T-helper 1 cell treated with Interleukin-12 subunit alpha and Interleukin-12 subunit beta and Interleukin-4 antibody, amounts not matched to agents 30 ng/mL and 1 ng/mL, for 36 hours (primary cell): ENCODE data around the gene HRCT1. TPM values are rescaled to one million over a fixed set of nuclear protein-coding genes. Genes with fewer than 3 reads are reported as not detected.

Experiments used
- intact Hi-C: fragments of 100-400 bp; cut with micrococcal nuclease; formaldehyde crosslinking; loops from one replicate; pipeline ENCODE4 v1.15.1; 2024
- total RNA-seq: library from RNA; stranded (reverse); gene quantifications from 2 replicates; pipeline ENCODE4 v1.2.3, GENCODE V29; 2022

HRCT1 gene
- total RNA-seq, 1 donor from 2014 or later = not detected

DNA sequence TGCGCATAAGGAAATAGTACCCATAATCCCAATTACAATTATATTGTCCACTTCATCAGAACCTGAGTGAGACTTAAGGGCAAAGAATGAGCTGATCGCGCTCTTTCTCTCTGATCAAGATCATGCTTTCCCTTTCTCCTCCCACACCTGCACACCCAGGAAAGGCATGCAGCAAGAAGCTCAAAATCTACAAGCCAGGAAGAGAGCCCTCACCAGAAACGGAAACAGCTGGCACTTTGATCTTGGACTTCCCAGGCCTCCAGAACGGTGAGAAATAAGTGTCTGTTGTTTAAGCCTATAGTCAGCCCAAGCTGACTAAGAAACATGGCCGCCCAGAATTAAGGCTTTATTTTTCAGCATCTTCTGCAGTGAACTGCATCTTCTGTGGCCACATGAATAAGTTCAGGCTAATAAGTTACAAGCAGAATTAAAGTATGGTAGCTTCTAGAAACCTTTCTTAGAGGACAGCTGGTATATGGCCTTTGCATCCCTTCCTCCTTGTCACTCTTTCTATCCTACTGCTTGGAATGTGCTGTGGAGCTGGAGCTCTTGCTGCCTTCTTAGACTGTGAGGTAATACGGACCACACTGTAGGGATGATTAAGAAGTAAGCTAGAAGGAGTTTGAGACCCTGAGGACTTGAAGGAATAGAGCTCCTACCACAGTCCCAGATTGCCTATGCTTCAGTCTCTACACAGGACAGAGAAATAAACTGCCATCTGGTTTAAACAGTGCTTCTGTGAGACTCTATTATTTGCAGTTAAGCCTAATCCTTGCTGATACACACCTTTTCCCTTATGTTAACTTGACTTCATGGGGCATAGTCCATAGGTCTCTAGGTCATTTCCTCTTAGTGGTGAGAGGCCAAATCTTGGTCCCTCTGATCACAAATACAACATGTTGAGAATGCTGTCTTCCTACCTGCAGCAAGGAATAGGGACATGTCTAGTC lies 34.7 kb downstream of the HRCT1 start:
- intact Hi-C loops = no loop called here

- intact Hi-C loops = no loop called here
Observed at GRCh38 chr9:35942286-35942685, 36.3 kb downstream of the HRCT1 start.

DNA sequence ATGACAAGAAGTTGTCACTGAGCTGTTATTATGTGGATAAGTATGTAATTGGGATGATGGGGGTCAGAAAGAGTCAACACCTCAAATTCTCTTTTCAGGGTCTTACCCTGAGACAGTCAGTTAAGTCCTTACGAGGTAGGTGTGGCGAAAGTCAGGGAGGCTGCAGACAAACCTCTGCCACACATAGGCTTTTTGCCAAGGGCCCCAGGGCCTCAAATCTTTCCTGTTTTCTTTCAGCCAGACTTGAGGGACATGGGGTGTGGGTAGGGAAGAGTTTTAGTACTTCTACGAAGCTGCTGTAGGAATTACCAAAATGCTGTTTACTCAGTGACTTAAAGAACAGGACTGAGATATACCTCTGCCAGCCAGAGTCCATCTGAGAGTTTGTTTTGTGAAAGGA lies 38.2 kb downstream of the HRCT1 start:
- intact Hi-C loops = no loop called here

- intact Hi-C loops = loop anchor here (1.0 kb wide), 1 partner anchor 42 kb away; no protein-coding TSS in a partner anchor
Observed at GRCh38 chr9:35944841-35945240, 38.8 kb downstream of the HRCT1 start.

DNA sequence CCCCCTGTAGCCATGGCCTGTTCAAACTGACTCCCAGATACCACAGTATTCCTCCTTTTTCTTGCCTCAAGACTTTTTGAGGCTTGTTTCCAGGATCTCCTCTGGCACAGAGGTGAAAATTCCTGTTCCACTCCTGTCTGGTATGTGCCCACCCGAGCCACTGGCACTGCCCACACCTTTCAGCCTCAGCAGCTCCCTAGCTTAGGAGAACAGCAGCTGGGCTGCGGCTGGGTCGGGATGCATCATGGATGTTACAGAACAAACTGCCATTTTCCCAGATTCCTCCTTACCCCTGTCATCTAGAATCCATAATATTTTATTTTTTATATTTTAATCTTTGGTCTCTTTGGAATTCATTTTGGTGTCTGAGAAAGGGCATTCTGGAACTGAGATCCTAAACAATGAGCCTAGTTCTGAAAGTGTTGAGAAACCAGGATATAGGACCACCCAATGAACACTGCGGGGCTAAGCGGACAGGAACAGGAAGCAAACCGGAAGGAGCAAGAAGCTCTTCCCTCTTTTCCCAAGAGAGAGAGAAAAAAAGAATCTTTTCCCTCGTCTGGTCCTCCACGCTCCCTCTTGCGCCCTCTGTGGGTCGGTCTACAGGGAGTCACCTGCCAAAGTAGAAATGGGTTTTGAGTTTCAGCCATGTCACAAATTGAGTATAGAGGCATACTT lies 39.5 kb downstream of the HRCT1 start:
- intact Hi-C loops = loop anchor here (1.0 kb wide), 1 partner anchor 42 kb away; no protein-coding TSS in a partner anchor

DNA sequence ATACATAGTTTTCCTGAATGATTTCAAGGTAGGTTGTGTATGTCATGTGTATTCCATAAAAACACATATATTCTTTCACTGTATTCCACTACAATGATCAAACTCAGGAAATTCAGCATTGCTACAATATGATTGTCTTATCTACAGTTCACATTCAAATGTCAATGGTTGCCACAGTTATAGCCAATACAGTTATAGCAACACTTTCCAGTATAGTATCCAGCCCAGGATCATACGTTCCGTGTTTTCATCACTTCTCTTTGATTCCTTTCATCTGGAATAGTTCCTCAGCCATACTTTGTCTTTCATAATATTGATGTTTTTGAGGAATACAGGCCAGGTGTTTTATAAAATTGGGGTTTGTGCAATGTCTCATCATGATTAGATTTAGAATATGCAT lies 42.4 kb downstream of the HRCT1 start:
- intact Hi-C loops = no loop called here

DNA sequence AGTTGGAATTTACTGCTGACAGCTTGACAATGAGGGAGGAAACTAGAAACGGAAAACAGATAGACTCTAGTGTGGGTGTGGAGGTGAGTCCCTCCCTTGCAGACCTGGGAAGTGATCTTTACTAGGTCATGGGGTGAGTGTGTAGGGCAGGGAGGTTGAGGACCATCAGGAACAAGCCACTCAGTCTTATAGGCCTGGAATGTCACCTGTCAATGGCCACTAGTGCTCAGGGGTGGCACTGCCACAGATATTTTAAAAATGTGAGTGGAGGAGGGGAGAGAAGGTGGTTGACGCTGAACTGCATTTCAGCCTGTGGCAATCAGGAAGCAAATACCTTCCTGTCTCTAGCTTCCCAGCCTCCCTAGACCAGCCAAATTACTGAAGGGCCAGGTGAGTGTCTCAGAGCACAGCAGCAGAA lies 42.9 kb downstream of the HRCT1 start:
- intact Hi-C loops = no loop called here

DNA sequence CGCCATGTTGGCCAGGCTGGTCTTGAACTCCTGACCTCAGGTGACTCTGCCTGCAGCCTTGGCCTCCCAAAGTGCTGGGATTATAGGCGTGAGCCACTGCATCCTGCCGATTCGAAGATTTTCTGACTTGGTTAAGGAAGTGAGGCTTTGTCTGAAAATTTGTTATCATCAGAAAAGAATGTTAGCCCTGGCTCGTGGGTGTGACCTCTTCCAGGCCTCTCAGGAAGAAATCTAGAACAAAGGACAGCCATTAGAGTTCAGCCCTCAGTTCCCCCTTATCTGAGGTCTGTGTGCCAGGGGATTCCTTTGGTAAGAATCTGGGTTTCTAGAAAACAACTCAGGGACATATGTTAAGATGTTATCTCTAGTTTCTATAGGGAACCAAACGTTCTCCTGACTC lies 45.7 kb downstream of the HRCT1 start:
- intact Hi-C loops = no loop called here

GRCh38 chr9:35952526-35953191 lies 46.7 kb downstream of the HRCT1 start:
- intact Hi-C loops = no loop called here

DNA sequence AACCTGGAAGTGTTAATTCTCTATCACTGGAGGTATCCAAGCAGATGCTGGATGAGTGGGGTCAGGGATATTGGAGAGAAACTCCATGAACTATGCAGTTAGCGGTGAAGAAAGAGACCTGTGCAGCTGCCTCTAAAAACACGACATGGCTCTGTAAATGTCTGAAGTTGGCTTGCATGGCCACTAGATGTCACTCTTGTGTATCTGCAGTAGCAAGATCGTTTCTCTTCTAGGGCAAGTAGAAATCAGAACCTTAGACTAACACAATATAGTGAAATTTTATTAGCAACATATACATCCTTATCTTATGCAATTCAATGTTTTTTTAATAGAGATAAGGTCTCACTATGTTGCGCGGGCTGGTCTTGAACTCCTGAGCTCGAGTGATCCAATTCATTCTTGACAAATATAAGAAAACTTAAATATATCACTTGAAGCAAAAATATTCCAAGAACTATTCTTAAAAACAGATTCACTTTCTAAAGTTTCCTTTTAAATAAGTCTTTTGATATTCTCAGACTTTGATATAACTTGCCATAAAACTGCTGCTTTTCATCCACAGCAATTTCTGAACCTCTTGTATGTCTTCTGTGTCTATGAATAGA lies 49.0 kb downstream of the HRCT1 start:
- intact Hi-C loops = loop anchor here (1.0 kb wide), 4 partner anchors 53 to 374 kb away; no protein-coding TSS in a partner anchor

- intact Hi-C loops = no loop called here
Observed at GRCh38 chr9:35956651-35957050, 50.6 kb downstream of the HRCT1 start.

Other genes with a start within 250 kb of the HRCT1 start
- gene RMRP, start 248.2 kb upstream of the HRCT1 start, total RNA-seq = 4,811 and 5,239 TPM in 2 replicates
- gene CCDC107, start 247.9 kb upstream of the HRCT1 start, total RNA-seq = 29.0 and 32.1 TPM in 2 replicates
- gene ARHGEF39, start 241.0 kb upstream of the HRCT1 start, total RNA-seq = 7.8 and 8.7 TPM in 2 replicates
- gene CA9, start 232.3 kb upstream of the HRCT1 start, total RNA-seq = 0.15 TPM in 1 of 2 replicates, not detected in the other
- 4.6 and 9.9 TPM in 2 replicates for gene TPM2, start 216.3 kb upstream of the HRCT1 start, total RNA-seq
- 378 and 380 TPM in 2 replicates for gene TLN1, start 174.0 kb upstream of the HRCT1 start, total RNA-seq
- gene CREB3, start 173.5 kb upstream of the HRCT1 start, total RNA-seq = 22.9 and 24.0 TPM in 2 replicates
- 61.0 and 63.1 TPM in 2 replicates for gene GBA2, start 157.0 kb upstream of the HRCT1 start, total RNA-seq
- gene RGP1, start 156.9 kb upstream of the HRCT1 start, total RNA-seq = 26.3 and 26.5 TPM in 2 replicates
- gene MSMP, start 151.9 kb upstream of the HRCT1 start, total RNA-seq = not detected in 2 replicates
- 10.4 and 12.0 TPM in 2 replicates for gene NPR2, start 114.6 kb upstream of the HRCT1 start, total RNA-seq
- 0.90 and 0.96 TPM in 2 replicates for gene SPAG8, start 93.9 kb upstream of the HRCT1 start, total RNA-seq
- gene HINT2, start 91.2 kb upstream of the HRCT1 start, total RNA-seq = 50.5 and 51.0 TPM in 2 replicates
- gene FAM221B, start 77.5 kb upstream of the HRCT1 start, total RNA-seq = not detected in 2 replicates
- 1.7 and 2.5 TPM in 2 replicates for gene TMEM8B, start 77.0 kb upstream of the HRCT1 start, total RNA-seq
- not detected in 2 replicates for gene OR13J1, start 35.8 kb upstream of the HRCT1 start, total RNA-seq
- gene SPAAR, start 3.3 kb downstream of the HRCT1 start, total RNA-seq = not detected in 2 replicates
- not detected in 2 replicates for gene OR2S2, start 52.0 kb downstream of the HRCT1 start, total RNA-seq
- gene RECK, start 130.7 kb downstream of the HRCT1 start, total RNA-seq = 6.2 and 6.5 TPM in 2 replicates
- gene GLIPR2, start 230.5 kb downstream of the HRCT1 start, total RNA-seq = 45.1 and 48.7 TPM in 2 replicates